B cell (primary cell): Measurements from ENCODE around the gene ZNF507. TPM values are rescaled to one million over a fixed set of nuclear protein-coding genes. Genes with fewer than 3 reads are reported as not detected.

ENCODE experiments used
- ATAC-seq: fragments of 200-7000 bp; cut with Tn5 transposase; one replicate; pipeline ENCODE4 v1.10.0; 2021; ENCODE audit warnings: low read depth, mild to moderate bottlenecking, moderate number of reproducible peaks, moderate library complexity
- CTCF ChIA-PET: fragments of 350-600 bp; sonication (Branson Sonifier 250); formaldehyde crosslinking; loops from one replicate; lab custom pipeline; 2021; ENCODE audit warnings: antibody characterized with exemption, inconsistent platforms; lab: Charles Lee
- POLR2A ChIA-PET: fragments of 350-600 bp; sonication (Branson Sonifier 250); formaldehyde crosslinking; loops from one replicate; lab custom pipeline; 2021; ENCODE audit warnings: antibody characterized with exemption; lab: Charles Lee
- DNase-seq: peaks from one replicate; pipeline ENCODE4 v3.0.0; 2013
- H2AFZ ChIP-seq: 2 replicates; pipeline ENCODE4 v1.6.1; 2012; ENCODE audit warnings: mild to moderate bottlenecking, low read depth, low read length; ENCODE audit not compliant: insufficient read depth, poor library complexity, severe bottlenecking
- H3K27ac ChIP-seq, 2 donors: 1 replicate in 1 of 2; 2 replicates in 1 of 2; pipeline ENCODE4 v1.5.1; 2012 to 2013; ENCODE audit warnings: low read length in 2 of 2, mild to moderate bottlenecking in 2 of 2, moderate library complexity in 1 of 2
- H3K27me3 ChIP-seq, 4 experiments: fragments of 200-600 bp in 1 of 4; sonication (generic) in 1 of 4; replicated peaks in 1 of 4; 1 replicate in 2 of 4; 2 replicates in 2 of 4; pipeline versions ENCODE4 v1.6.1 to v1.7.0; 2013 to 2016; ENCODE audit warnings: low read length in 3 of 4, mild to moderate bottlenecking in 2 of 4, mixed read lengths in 1 of 4, moderate library complexity in 1 of 4; ENCODE audit not compliant: insufficient read depth in 4 of 4, control insufficient read depth in 3 of 4; ENCODE audit errors: control extremely low read depth in 1 of 4
- H3K36me3 ChIP-seq, 2 experiments: replicated peaks in 1 of 2; 1 replicate in 1 of 2; 2 replicates in 1 of 2; pipeline versions ENCODE4 v1.6.1 to v1.7.1; 2013; ENCODE audit warnings: low read length in 1 of 2; ENCODE audit not compliant: insufficient read depth in 2 of 2, control insufficient read depth in 1 of 2; ENCODE audit errors: control extremely low read depth in 1 of 2, extremely low read depth in 1 of 2
- H3K4me1 ChIP-seq, 2 donors: fragments of 200-600 bp in 1 of 2; sonication (generic) in 1 of 2; 1 replicate in 1 of 2; 2 replicates in 1 of 2; pipeline versions ENCODE4 v1.5.1 to v1.6.1; 2013 to 2017; ENCODE audit warnings: low read length in 2 of 2; ENCODE audit not compliant: control insufficient read depth in 2 of 2, insufficient read depth in 2 of 2
- H3K4me2 ChIP-seq: replicated peaks from 2 replicates; pipeline ENCODE3; 2012; ENCODE audit warnings: mild to moderate bottlenecking, low read depth, low read length; ENCODE audit not compliant: poor library complexity, severe bottlenecking
- H3K4me3 ChIP-seq, 5 experiments: fragments of 200-600 bp in 1 of 5; sonication (generic) in 1 of 5; 1 replicate in 3 of 5; 2 replicates in 2 of 5; pipeline versions ENCODE4 v1.5.1 to v1.7.0; 2011 to 2016; ENCODE audit warnings: low read length in 4 of 5, mild to moderate bottlenecking in 4 of 5, low read depth in 2 of 5, control low read depth in 1 of 5, moderate library complexity in 1 of 5; ENCODE audit not compliant: insufficient read depth in 1 of 5; ENCODE audit errors: control extremely low read depth in 1 of 5, extremely low read depth in 1 of 5
- H3K79me2 ChIP-seq: fragments of 200-600 bp; sonication (generic); one replicate; pipeline ENCODE4 v1.6.0; 2016; ENCODE audit warnings: low read length; ENCODE audit not compliant: control insufficient read depth, insufficient read depth
- H3K9ac ChIP-seq: fragments of 200-600 bp; sonication (generic); 2 replicates; pipeline ENCODE4 v1.6.1; 2017; ENCODE audit warnings: mild to moderate bottlenecking, low read length, moderate library complexity
- H3K9me3 ChIP-seq, 3 donors: one replicate each; pipeline versions ENCODE4 v1.6.1 to v1.7.1; 2013; ENCODE audit warnings: low read length in 2 of 3; ENCODE audit not compliant: control insufficient read depth in 2 of 3, insufficient read depth in 1 of 3; ENCODE audit errors: control extremely low read depth in 1 of 3
- H4K20me1 ChIP-seq: 2 replicates; pipeline ENCODE4 v1.6.0; 2012; ENCODE audit warnings: mild to moderate bottlenecking, low read length; ENCODE audit not compliant: insufficient read depth, control insufficient read depth, poor library complexity, severe bottlenecking
- H3K27ac Mint-ChIP-seq: one replicate; pipeline ENCODE4 v1.8.0; 2021; ENCODE audit warnings: mixed read lengths
- H3K27me3 Mint-ChIP-seq: one replicate; pipeline ENCODE4 v1.8.0; 2021; ENCODE audit warnings: mixed read lengths
- H3K4me1 Mint-ChIP-seq: one replicate; pipeline ENCODE4 v1.8.0; 2021; ENCODE audit warnings: mixed read lengths
- H3K4me3 Mint-ChIP-seq: one replicate; pipeline ENCODE4 v1.8.0; 2021; ENCODE audit warnings: mixed read lengths
- H3K9me3 Mint-ChIP-seq: one replicate; pipeline ENCODE4 v1.8.0; 2022; ENCODE audit warnings: mixed read lengths; ENCODE audit not compliant: insufficient read depth
- EZH2 ChIP-seq: IDR thresholded peaks from 2 replicates; pipeline ENCODE4 v1.6.1; 2012; ENCODE audit warnings: borderline replicate concordance, low read depth, mild to moderate bottlenecking, moderate library complexity, low read length; ENCODE audit not compliant: insufficient read depth, poor library complexity, severe bottlenecking
- WGBS: methylation state at CpG from one replicate; pipeline ENCODE4 v1.1.5; 2013; ENCODE audit warnings: missing lambda C conversion rate; ENCODE audit not compliant: insufficient coverage; 5-methylcytosine and 5-hydroxymethylcytosine counted together
- intact Hi-C: fragments of 100-400 bp; cut with micrococcal nuclease; formaldehyde crosslinking; loops from one replicate; pipeline ENCODE4 v1.10.0; 2022
- polyA plus RNA-seq: library from polyadenylated mRNA; depleted of rRNA; stranded (reverse); fragments of >200 nt; gene quantifications from 2 replicates; pipeline ENCODE4 v1.2.3, GENCODE V29; 2012
- total RNA-seq, 2 donors: library from RNA; stranded (reverse); fragments of 120-200 nt in 1 of 2; gene quantifications; 1 replicate in 1 of 2; 2 replicates in 1 of 2; pipeline versions ENCODE4 v1.2.3 to v1.2.4, GENCODE V29; 2013 to 2022
- TF ChIP-seq, protein P1 (sequence below): fragments of 200-600 bp; IDR thresholded peaks from one replicate; pipeline ENCODE4 v1.8.0; 2022; ENCODE audit warnings: antibody characterized with exemption, mild to moderate bottlenecking

Gene ZNF507
- total and polyA plus RNA-seq, 2 donors (not counting 1 experiment from before 2014, with no cell fraction given): 13.6 to 38.6 TPM

DNA sequence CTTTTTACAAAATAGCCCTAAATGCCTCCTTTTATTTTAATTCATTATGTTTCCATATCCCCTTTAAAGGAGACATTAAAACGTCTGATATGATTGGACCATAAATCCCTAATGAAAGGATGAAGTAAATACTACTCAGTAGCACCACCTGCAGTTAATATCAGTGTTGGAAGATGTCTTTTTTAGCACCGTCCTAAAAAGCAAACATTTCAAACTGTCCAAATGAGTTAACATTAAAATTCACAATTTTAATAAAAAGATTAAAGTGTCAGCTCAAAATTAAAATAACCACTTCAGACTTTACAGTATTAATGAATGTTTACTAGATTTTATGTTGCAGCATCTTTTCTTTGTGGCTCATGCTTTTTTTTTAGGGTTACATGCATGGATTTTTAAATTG lies 12.3 kb downstream of the ZNF507 start:
- peaks cover 26% of the 10 kb centered on the region for H3K4me1 Mint-ChIP-seq
- WGBS: no CpG with 5 or more reads among the region's 2 CpGs
- peaks cover 17 to 81% of the 10 kb centered on the region in 2 experiments for H3K36me3 ChIP-seq

DNA sequence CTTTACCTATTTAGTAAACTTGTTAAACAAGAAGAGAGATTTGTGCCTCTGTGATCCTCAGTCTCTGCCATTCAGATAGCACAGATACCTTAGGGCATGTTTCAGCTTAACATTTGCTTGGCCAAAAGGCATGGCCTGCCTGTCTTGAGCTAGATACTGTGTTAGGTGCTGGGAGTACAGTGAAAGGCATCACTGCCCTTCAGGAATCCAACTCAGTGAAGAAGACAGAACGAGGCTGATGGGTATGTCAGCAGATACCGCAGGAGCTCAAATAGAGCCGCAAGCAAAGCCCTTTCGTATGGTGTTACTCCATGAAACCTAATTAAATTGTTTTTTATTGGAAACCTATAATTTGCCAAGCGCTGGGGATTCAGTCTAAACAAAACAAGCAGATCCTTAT lies 12.9 kb downstream of the ZNF507 start:
- H2AFZ ChIP-seq: no peak overlapping the region
- peaks cover 23% of the 10 kb centered on the region for H3K4me1 Mint-ChIP-seq
- no peak overlapping the region for H3K9ac ChIP-seq
- DNase-seq (no peak), ATAC-seq (no peak)
- no peaks in the 10 kb centered on the region for H3K9me3 Mint-ChIP-seq
- H3K27ac Mint-ChIP-seq: no peak overlapping the region
- H3K27me3 ChIP-seq: no peaks in the 10 kb centered on the region
- H3K4me3 Mint-ChIP-seq: no peak overlapping the region
- peaks cover 13 to 20% of the 10 kb centered on the region in 2 donors for H3K4me1 ChIP-seq
- H3K4me3 ChIP-seq: no peak overlapping the region
- H3K79me2 ChIP-seq: peaks cover 58% of the 10 kb centered on the region
- CTCF ChIA-PET: interaction anchor here (0.6 to 2.3 kb wide), 4 partner anchors 8 to 21 kb away, joined by 3 to 12 read pairs (median 4); partner anchors contain the start of gene ZNF507
- H3K27ac ChIP-seq: no peak overlapping the region
- H3K27me3 Mint-ChIP-seq: no peaks in the 10 kb centered on the region
- peaks cover 69% of the 10 kb centered on the region for H4K20me1 ChIP-seq
- 100% methylated on average over 1 of the region's 5 CpGs for WGBS
- H3K36me3 ChIP-seq: peaks cover 17 to 81% of the 10 kb centered on the region in 2 experiments
- TF ChIP-seq, protein P1, sequence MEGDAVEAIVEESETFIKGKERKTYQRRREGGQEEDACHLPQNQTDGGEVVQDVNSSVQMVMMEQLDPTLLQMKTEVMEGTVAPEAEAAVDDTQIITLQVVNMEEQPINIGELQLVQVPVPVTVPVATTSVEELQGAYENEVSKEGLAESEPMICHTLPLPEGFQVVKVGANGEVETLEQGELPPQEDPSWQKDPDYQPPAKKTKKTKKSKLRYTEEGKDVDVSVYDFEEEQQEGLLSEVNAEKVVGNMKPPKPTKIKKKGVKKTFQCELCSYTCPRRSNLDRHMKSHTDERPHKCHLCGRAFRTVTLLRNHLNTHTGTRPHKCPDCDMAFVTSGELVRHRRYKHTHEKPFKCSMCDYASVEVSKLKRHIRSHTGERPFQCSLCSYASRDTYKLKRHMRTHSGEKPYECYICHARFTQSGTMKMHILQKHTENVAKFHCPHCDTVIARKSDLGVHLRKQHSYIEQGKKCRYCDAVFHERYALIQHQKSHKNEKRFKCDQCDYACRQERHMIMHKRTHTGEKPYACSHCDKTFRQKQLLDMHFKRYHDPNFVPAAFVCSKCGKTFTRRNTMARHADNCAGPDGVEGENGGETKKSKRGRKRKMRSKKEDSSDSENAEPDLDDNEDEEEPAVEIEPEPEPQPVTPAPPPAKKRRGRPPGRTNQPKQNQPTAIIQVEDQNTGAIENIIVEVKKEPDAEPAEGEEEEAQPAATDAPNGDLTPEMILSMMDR: no peak
- no peak for TF ChIP-seq EZH2
- no peak overlapping the region for H3K4me2 ChIP-seq
- intact Hi-C loops: no loop called here
- H3K9me3 ChIP-seq: peaks cover 0 to 1% (median 0%) of the 10 kb centered on the region in 3 donors
- POLR2A ChIA-PET: no interaction called here

More for the DNA sequence above, 12.3 kb downstream of the ZNF507 start:
- Mint-ChIP-seq H3K27ac (no peak overlapping the region), H3K4me3 (no peak overlapping the region), H3K27me3 (no peaks in the 10 kb centered on the region), H3K9me3 (no peaks in the 10 kb centered on the region)
- H3K4me2 ChIP-seq: no peak overlapping the region
- H3K27ac ChIP-seq: no peak overlapping the region
- peaks cover 0 to 1% (median 0%) of the 10 kb centered on the region in 3 donors for H3K9me3 ChIP-seq
- no peak for TF ChIP-seq EZH2
- TF ChIP-seq, protein P1: no peak
- ChIA-PET POLR2A (no interaction called here), CTCF (interaction anchor here (0.6 to 2.3 kb wide), 7 partner anchors 8 to 282 kb away, joined by 3 to 12 read pairs (median 3); partner anchors contain the start of gene ZNF507)
- no peaks in the 10 kb centered on the region for H3K27me3 ChIP-seq
- no peak for DNase-seq
- no peak for ATAC-seq
- intact Hi-C loops: loop anchor here (2.0 kb wide), 1 partner anchor 17 kb away; no protein-coding TSS in a partner anchor
- H4K20me1 ChIP-seq: peaks cover 69% of the 10 kb centered on the region
- no peak overlapping the region for H3K9ac ChIP-seq
- no peak overlapping the region for H2AFZ ChIP-seq
- H3K4me3 ChIP-seq: no peak overlapping the region
- peaks cover 16 to 20% of the 10 kb centered on the region in 2 donors for H3K4me1 ChIP-seq
- peaks cover 58% of the 10 kb centered on the region for H3K79me2 ChIP-seq
